Measurements from ENCODE around the gene KCNAB3. TPM values are rescaled to one million over a fixed set of nuclear protein-coding genes. Genes with fewer than 3 reads are reported as not detected.

Gene KCNAB3
- total RNA-seq, 1 donor from 2014 or later, result 1.2 TPM

DNA sequence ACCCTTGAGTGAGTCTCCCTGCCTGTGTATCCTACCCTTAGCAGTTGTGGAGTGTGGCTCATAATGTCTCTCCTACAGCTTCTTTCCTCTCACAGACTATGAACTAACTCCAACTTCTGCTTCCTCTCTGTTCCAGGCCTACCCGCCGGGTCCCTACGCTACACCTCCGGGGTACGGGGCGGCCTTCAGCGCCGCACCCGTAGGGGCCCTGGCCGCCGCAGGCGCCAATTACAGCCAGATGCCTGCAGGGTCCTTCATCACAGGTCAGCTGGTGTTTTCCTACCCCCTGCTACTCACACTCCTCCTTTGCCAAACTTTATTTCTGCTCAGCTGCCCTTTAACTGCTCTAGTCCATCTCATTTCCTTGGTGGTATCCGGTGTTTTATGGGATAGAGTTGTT, 18.9 kb downstream of the KCNAB3 start:
- no peak for DNase-seq (ENCODE audit: low spot score)
- no peak for ATAC-seq
- intact Hi-C loops (cut with DNase I), result loop anchor here (5.0 kb wide), 1 partner anchor 82 kb away; no protein-coding TSS in a partner anchor

DNA sequence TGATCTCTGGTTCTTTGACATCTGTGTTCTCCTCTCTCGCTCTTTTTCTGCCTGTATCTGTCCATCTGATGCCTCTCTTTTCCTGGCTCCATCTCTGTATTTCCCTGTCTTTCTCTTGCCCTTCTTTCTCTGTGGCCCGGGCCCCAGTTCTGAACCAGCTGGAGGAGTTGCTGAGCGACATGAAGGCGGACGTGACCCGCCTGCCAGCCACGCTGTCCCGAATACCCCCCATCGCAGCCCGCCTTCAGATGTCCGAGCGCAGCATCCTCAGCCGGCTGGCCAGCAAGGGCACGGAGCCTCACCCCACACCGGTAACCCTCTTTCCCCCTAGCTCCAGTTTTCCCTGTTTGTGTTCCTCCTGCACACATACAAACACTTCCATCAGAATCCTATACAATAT, 19.4 kb downstream of the KCNAB3 start:
- no peak for ATAC-seq
- intact Hi-C loops (cut with DNase I), result loop anchor here (5.0 kb wide), 1 partner anchor 82 kb away; no protein-coding TSS in a partner anchor
- DNase-seq (ENCODE audit: low spot score), result no peak

DNA sequence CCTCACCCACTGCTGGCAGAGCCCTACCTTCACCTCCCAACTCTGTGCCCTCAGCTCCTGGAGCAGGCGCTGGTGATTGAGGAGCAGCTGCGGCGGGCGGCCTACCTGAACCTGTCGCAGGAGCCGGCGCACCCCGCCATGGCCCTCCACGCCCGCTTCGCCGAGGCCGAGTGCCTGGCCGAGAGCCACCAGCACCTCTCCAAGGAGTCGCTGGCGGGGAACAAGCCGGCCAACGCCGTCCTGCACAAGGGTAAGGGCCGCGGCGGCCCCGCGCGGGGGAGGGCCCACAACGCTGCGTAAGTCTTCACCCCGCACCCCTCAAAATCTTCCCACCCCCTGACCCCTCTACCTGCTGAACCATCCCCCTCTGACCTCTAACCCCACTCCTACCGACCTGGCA, 20.6 kb downstream of the KCNAB3 start:
- intact Hi-C loops (cut with DNase I), result no loop called here
- ATAC-seq (no peak), DNase-seq (ENCODE audit: low spot score) (no peak)

GRCh38 chr17:7903154-7904103, 26.2 kb downstream of the KCNAB3 start:
- ATAC-seq, result no peak
- intact Hi-C loops (cut with DNase I), result no loop called here

GRCh38 chr17:7897773-7898172, 31.9 kb downstream of the KCNAB3 start:
- intact Hi-C loops (cut with DNase I), result no loop called here
- ATAC-seq, result peak; percentile 74
- no peak for DNase-seq (ENCODE audit: low spot score)

More at GRCh38 chr17:7903154-7904103, 26.2 kb downstream of the KCNAB3 start:
- DNase-seq (ENCODE audit: low spot score), result no peak

GRCh38 chr17:7897090-7897489, 32.6 kb downstream of the KCNAB3 start:
- ATAC-seq, result no peak
- no peak for DNase-seq (ENCODE audit: low spot score)
- intact Hi-C loops (cut with DNase I), result no loop called here

- intact Hi-C loops (cut with DNase I), result no loop called here
Measured at GRCh38 chr17:7894866-7895265, 34.8 kb downstream of the KCNAB3 start.

DNA sequence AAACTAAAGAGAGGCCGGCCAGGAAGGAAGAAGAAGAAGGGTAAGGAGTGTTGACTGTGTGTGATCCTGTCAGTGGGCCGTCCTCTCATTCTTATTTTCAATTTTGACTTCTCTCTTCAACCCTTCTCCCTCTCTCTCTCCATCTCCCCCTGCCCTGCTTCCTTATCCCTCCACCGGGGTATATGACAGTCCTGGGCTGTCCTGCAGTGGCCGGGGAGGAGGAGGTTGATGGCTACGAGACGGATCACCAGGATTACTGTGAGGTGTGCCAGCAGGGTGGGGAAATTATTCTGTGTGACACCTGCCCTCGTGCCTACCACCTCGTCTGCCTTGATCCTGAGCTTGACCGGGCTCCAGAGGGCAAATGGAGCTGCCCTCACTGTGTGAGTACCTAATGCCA, 35.4 kb downstream of the KCNAB3 start:
- DNase-seq (ENCODE audit: low spot score) (no peak), ATAC-seq (no peak)
- intact Hi-C loops (cut with DNase I), result no loop called here

More at GRCh38 chr17:7894866-7895265, 34.8 kb downstream of the KCNAB3 start:
- ATAC-seq (no peak), DNase-seq (ENCODE audit: low spot score) (no peak)

DNA sequence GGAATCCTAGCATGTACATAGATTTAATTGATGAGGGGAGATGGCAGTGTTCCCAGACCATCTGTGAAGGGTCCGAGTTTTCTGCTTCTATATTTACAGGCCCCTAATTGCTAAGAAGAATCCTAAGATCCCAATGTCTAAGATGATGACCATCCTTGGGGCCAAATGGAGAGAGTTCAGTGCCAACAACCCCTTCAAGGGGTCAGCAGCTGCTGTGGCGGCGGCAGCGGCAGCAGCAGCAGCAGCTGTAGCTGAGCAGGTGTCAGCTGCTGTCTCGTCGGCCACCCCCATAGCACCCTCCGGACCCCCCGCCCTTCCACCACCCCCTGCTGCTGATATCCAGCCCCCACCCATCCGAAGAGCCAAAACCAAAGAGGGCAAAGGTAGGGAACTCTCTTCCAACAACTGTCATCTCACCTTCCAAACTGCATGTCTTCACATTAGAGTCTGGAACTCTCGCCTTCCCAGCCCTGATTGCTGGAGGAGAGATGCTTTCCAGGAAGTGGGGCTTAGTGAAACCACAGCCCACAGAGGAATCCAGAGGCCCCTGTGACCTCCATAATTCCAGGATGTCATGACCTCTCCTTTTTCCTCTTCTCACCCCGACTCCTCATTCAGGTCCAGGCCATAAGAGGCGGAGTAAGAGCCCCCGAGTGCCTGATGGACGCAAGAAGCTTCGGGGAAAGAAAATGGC, 36.3 kb downstream of the KCNAB3 start:
- intact Hi-C loops (cut with DNase I), result no loop called here
- no peak for ATAC-seq
- DNase-seq (ENCODE audit: low spot score), result no peak

DNA sequence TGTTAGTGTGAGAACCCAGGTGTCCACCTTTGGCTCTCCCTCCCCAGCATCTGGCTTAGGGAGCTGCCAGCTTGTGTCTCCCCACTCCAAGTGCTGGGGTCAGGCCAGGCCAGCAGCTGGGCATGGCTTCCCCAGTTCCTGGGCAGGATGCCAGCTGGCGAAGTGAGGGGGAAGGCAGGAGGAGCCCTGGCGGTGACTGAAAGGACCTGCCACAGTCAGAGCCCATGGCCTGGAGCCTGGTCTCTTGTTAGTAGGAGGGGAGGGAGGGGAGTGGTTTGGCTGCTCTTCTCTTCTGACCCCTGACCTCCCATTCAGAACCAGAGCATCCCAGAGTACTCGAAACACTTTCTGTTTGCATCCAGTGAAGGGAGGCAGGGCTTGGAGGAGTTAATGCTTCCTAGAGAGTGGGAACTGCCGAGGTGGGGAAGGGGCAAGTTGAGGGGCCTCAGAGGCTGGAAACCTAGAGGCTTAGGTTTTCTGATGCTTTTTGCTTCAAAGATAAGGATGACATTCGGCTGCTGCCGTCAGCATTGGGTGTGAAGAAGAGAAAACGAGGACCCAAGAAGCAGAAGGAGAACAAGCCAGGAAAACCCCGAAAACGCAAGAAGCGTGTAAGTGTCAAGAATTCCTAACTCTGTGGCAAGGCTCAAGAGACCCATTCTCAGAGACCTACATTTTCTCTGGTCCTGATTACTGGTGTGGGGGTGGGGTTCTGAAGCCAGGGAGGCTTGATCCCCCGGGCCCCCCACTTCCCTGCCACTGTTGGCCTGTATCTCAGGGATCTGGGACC, 40.3 kb downstream of the KCNAB3 start:
- intact Hi-C loops (cut with DNase I), result no loop called here
- peak; percentile 74 for ATAC-seq
- peak; percentile 97 for DNase-seq (ENCODE audit: low spot score)

GRCh38 chr17:7888184-7888920, 41.3 kb downstream of the KCNAB3 start, which contains the start of gene CHD3:
Gene CHD3, plus strand, starts transcription at chr17:7888789. Its CDS starts 212 bp downstream, at chr17:7889001.
- no peak for DNase-seq (ENCODE audit: low spot score)
- intact Hi-C loops (cut with DNase I), result no loop called here

DNA sequence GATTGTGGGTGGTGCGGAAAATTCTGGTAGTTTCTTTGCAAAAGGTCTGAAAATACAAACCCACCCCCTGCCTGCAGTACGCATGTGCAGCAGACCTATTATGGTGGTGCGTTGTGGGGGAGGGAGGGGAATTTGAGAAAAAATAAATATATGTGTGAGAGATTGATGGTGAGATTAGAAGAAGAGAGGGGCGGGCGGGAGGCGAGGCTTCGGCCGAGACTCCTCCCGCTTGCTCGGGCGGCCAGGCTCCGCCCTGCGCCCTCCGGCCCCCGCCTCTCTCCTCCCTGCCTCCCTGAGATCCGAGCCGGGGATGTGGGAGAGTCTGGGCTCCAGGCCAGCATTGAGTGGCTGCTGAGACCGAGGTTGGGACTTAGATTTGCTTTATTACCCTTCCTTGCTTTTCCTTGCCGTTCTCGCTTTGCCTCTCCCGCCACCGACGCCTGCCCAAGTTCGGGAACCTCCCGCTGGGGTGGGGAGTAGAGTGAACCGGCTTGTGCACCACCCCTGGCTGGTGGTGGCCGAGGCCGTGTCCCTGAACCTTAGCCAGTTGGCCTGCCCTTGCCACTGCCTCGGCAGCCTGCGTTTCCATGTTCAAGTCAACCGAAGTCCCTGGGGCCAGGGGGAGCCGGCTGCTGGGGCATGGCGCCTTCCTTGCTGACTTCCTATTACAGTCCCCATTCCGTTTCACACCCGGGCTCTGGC, 42.0 kb downstream of the KCNAB3 start:
- ATAC-seq (peak; percentile 92), DNase-seq (ENCODE audit: low spot score) (peak; percentile 96)
- intact Hi-C loops (cut with DNase I), result no loop called here

More at GRCh38 chr17:7888184-7888920, 41.3 kb downstream of the KCNAB3 start, which contains the start of gene CHD3:
- peak; percentile 33 for ATAC-seq

GRCh38 chr17:7887038-7887481, 42.6 kb downstream of the KCNAB3 start:
- DNase-seq (ENCODE audit: low spot score), result no peak
- no peak for ATAC-seq
- intact Hi-C loops (cut with DNase I), result no loop called here

DNA sequence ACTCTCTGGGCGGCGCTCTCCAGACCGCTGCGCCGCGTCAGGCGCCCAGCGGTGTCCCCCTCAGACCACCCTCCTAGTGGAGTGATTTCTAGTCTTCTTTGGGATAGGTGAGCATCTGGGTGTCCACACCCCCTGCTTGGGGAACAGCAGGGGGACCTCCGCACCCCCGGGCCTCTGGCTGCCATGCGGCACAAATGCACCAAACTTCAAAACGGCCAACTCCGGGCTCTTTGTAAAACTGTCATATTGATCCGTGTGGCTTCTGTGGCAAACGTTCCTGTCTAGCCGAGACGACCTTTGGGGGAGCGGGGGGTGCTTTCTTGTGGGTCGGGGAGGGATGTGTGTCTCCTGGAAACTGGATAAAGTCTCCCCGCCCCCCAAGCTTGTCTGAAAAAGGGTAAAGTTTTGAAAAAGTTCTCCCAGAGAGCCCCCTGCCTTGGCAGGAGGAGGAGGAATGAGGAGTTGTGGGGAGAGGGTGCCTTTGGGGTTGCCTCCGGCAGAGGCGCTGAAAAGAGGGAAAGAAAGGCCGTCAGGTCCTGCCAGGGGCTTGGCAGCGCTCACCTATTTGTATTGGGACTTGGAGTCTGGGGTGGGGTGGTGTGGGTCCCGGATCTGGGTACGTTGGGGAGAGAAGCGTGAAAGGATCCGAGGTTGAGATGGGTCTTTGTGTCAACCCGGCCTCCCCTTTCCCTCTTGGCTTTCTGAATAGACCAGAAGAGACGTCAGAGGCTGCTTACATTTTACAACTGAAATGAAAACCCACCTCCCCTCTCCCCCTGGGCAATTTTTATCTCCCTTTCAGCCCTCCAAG, 43.2 kb downstream of the KCNAB3 start:
- DNase-seq (ENCODE audit: low spot score), result peak; percentile 75
- no peak for ATAC-seq
- intact Hi-C loops (cut with DNase I), result no loop called here

DNA sequence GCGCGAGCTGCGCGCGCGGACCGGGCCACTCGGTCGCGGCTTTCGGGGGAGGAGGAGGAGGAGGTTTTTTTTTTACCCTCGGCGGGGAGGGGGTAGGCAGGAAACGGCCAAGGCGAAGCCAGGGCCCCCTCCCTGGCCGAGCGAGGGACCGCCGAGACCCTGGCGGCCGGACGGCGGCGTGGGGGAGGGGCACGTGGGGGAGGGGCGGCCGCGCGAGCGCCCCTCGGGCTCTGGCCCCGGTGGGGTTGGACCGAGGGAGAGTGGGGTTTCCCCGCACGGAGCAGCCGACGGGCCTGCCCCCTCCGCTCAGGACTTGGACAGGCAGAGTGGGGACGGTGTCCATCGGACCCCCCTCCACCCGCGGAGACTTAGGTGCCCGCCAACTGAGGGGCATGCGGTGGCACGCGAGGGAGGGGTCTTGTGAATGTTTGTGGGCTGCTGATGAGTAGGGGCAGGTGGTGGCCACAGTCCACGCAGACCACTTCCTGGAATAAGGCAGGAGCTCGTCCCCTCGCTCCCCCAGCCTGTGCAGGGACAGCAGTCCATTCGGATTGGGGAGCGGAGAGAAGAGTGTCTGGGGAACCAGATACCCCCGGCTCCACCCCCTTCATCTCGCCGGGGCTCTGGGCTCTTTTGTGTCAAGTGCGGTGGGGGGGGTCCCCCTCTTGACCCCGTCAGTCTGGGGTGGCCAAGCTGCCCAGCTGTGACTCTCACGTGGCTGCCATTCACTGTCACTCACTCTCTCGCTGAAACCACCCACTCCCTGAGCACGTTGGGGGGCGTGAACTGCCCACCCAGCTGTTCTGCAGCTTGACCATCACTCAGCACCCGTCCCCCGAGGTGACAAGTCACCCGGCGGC, 44.1 kb downstream of the KCNAB3 start:
- intact Hi-C loops (cut with DNase I), result no loop called here
- DNase-seq (ENCODE audit: low spot score), result peak; percentile 76
- peak; percentile 4 for ATAC-seq

Measured in sciatic nerve (tissue), 2 donors.